Measurements from ENCODE around the gene ESRRA.
A peak's percentile ranks its signal among the peaks of the same experiment; 100 is the strongest.
"Not testable (repeated sequence)": the region's sequence is repeated elsewhere in the genome, so short reads cannot be mapped to it uniquely, and the experiment has no call there.

ESRRA gene

DNA sequence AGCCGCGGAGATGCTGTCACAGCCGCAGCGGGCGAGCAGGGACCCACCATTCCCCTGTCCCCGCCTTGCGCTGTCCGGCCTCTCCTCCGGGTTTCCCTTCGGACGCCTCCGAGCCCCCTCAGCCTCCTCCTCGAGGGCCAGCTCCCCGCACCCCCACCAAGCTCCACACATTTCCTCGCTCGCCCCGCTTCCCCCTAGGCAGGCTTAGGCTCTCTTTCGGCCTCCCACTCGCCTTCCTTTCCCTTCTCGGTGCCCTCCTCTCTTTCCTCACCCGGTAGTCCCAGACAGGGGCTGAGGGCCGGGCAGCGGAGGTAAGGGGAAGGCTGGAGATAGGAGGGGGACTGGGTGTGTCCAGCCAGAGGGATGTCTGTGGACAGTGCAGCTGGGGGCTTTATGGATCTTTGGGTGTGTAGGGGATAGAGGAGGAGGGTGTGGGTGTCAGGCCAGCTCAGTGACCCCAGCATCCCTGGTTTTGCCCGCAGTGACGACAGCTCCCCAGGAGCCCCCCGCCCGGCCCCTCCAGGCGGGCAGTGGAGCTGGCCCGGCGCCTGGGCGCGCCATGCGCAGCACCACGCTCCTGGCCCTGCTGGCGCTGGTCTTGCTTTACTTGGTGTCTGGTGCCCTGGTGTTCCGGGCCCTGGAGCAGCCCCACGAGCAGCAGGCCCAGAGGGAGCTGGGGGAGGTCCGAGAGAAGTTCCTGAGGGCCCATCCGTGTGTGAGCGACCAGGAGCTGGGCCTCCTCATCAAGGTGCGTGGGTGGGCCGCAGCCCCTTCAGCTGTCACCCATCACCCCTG, 12.7 kb upstream of the ESRRA start:
- no peak for DNase-seq (ENCODE audit: low read depth)

DNA sequence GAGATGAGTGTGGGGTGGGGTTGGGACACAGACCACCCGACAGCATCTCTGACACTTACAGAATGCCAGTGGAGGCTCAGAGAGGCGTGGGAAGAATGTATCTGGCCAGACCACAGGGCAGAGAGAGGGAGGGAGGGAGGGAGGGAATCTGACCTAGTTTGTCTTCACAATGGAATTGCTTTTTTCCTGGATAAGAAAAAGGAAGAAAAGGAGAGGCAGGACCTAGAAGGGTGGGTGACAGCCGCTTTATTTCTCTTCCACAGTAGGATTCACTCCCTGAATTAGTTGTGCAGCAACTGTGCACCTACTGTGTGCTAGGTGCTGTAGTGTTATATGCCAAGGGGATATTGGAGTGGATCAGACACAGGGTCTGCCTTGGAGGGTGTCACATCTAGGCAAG, 10.6 kb upstream of the ESRRA start:
- no peak for DNase-seq (ENCODE audit: low read depth)

DNA sequence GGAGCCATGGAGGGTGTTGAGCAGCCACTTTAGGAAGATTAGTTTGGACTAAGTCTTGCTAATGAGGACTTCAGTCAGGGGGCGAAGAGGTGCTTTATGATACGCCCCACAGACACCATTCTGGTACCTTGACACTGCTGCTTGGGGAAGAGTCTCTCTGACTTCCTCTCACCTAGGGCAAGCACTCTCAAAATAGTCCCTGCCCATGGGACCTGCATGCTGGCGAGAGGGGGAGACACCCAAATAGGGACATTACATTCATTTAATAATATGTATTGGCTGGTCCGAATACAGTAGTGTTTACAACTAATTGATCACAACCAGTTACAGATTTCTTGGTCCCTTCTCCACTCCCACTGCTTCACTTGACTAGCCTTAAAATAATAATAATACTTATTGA, 9.6 kb upstream of the ESRRA start:
- no peak for DNase-seq (ENCODE audit: low read depth)

DNA sequence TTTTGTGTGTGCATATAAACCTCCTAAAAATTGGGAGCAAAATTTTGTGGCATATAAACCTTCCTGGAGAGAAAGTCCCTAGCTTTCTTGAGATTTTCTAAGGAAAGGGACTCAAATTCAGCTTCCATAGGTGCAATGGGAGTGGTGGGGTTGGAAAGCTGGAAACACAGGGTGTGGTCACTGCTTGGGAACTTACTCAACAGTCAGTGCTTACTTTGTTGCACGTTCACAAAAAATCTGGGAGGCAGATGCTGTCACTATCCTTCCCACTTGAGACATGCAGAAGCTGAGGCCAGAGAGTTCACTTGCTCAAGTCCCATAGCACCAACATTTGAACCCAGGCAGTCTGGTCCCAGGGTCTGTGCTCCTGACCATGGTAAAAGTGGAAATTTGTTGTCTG, 9.1 kb upstream of the ESRRA start:
- DNase-seq (ENCODE audit: low read depth): no peak

DNA sequence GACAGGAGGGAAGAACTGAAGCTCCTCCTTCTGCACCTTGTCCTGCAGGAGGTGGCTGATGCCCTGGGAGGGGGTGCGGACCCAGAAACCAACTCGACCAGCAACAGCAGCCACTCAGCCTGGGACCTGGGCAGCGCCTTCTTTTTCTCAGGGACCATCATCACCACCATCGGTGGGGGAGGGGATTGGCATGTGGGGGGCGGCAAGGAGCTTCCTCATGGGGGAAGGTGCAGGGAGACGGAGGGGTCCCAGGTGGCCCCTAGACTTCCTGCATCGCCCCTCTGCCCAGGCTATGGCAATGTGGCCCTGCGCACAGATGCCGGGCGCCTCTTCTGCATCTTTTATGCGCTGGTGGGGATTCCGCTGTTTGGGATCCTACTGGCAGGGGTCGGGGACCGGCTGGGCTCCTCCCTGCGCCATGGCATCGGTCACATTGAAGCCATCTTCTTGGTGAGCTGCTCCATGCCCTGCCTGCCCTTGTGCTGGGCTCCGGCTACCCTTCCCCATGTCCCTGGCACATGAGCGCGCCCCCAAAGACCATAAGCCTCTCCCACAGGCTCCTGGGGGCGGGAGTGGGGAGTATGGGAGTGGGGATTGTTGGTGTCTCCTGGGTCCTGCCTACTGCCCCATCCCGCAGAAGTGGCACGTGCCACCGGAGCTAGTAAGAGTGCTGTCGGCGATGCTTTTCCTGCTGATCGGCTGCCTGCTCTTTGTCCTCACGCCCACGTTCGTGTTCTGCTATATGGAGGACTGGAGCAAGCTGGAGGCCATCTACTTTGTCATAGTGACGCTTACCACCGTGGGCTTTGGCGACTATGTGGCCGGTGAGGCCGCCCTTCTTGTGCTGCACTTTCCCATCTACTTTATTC, 8.3 kb upstream of the ESRRA start:
- no peak for DNase-seq (ENCODE audit: low read depth)

DNA sequence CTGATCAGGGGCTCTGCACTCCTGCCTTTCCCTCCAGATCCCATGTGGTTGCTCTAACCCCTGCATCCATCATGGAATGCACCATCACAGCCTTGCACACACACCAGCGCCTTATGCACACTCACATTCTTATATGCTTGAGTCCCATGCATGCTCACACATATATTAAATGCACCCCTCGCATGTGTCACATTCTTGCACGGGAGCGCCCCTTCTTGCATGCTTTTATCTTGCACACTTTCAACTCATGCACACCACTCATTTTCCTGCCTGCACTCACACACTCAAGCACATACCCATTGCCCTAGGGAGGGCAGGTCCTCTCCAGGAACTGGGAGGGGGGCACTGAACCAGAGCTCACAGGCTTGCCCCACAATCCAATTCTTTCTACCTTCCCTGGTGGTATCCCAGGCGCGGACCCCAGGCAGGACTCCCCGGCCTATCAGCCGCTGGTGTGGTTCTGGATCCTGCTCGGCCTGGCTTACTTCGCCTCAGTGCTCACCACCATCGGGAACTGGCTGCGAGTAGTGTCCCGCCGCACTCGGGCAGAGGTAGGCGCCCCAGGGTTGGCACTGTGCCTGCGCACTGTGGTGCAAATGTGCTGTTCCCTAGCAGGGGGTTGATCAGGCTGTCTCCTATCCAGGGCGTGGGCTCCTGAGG, 7.5 kb upstream of the ESRRA start:
- DNase-seq (ENCODE audit: low read depth): no peak

DNA sequence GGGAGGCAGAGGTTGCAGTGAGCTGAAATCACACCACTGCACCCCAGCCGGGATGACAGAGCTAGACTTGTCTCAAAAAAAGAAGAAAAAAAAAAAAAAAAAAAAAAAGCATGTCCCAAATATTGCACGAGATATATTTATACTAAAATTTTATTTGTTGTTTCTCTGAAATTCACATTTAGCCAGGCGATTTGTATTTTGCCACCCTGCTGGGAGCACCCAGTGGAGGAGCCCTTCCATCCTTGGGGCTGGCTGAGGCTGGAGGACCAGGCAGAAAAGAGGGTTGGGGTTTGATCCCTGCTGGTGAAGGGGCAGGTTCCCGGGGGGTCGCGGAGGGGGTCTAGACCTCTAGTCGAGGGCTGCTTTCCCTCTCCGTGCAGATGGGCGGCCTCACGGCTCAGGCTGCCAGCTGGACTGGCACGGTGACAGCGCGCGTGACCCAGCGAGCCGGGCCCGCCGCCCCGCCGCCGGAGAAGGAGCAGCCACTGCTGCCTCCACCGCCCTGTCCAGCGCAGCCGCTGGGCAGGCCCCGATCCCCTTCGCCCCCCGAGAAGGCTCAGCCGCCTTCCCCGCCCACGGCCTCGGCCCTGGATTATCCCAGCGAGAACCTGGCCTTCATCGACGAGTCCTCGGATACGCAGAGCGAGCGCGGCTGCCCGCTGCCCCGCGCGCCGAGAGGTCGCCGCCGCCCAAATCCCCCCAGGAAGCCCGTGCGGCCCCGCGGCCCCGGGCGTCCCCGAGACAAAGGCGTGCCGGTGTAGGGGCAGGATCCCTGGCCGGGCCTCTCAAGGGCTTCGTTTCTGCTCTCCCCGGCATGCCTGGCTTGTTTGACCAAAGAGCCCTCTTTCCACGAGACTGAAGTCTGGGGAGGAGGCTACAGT, 6.1 kb upstream of the ESRRA start:
- DNase-seq (ENCODE audit: low read depth): no peak

DNA sequence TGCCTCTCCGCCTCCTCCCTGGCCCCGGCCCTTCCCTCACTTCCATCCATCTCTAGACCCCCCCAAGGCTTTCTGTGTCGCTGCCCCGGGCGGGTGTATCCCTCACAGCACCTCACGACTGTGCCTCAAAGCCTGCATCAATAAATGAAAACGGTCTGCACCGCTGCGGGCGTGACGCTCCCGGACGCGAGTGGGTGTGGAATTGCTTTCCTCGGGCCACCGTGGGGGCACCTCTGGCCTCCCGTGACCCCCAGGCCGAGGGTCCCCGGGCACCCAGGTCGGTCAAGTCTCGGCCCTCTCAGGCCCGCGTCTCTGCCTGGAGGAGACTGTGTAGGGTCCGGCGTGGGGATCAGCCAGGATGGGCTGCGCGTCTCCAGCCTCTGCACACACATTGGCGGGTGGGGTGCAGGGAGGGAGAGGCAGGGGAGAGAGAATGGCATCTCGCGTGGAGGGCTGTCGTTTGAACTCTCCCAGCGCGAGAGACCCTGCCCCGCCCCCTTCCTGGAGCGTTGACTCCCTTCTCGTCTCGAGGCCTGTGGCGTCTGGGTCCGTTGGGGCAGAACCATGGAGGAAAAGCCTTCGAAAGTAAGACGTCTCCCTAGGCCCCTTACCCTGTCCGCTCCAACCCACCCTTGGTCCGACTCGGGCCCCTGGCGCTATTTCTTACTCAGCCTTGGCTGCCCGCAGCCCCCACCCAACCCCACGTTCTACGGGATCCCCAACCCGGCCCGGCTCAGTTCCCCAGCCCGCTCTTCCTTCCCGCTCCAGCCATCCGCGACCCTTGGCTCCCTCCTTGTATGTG, 5.3 kb upstream of the ESRRA start, which contains the start of gene CATSPERZ:
Gene CATSPERZ, plus strand, starts transcription at position 512 of the 802 bp plus-strand sequence. Its CDS starts 53 bp downstream, at position 565.
- no peak for DNase-seq (ENCODE audit: low read depth)

DNA sequence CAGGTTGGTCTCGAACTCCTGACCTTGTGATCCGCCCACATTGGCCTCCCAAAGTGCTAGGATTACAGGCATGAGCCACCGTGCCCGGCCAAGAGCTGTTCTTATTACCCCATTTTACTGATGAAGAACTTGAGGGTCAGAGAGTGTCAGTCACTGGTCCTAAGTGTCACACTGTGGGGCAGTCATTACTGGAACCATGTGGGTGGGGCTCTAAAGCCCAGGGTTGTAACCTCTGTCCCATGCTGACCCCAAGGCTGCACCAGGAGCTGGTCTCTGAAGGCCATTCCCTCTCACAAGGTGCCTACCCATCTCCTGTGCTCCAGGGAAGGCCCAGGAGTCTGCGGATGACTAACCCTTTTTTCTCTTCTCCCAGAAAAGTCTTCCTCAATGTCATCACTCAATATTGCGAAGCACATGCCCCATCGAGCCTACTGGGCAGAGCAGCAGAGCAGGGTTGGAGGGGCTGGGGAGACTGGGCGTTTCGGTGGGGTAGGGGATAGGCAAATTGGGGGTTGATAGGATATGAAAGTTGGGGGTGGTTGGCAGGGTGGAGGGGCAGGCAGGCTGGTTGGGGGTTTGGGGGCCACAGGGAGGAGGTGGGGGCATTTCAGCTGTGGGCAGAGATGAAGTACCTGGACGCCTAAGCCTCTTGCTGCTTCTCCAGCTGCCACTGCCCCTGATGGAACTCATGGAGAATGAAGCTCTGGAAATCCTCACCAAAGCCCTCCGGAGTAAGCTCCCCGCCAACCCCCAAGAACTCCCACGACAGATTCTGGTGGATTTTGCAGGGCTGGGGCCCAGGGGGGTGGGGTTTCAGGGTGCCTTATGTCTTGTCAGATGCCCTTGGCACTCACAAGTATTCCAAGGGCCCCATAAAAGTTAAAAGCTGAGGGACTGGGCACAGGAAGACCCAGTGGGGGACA, 2.0 kb upstream of the ESRRA start:
- DNase-seq (ENCODE audit: low read depth): no peak

DNA sequence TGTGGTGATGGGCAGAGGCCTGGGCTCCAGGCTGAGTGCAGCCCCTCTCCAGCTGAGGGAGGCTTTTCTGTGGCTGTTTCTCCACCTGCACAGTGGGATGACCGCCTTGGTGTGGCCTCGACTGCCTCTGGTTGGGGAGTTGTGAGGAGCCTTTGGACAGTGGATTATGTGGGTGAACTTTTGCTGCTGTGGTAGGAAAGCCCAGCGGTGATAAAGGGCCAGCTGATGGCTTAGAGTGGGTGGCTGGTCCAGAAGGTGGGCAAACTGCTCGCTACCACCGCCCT, 1.4 kb upstream of the ESRRA start:
- no peak for DNase-seq (ENCODE audit: low read depth)

DNA sequence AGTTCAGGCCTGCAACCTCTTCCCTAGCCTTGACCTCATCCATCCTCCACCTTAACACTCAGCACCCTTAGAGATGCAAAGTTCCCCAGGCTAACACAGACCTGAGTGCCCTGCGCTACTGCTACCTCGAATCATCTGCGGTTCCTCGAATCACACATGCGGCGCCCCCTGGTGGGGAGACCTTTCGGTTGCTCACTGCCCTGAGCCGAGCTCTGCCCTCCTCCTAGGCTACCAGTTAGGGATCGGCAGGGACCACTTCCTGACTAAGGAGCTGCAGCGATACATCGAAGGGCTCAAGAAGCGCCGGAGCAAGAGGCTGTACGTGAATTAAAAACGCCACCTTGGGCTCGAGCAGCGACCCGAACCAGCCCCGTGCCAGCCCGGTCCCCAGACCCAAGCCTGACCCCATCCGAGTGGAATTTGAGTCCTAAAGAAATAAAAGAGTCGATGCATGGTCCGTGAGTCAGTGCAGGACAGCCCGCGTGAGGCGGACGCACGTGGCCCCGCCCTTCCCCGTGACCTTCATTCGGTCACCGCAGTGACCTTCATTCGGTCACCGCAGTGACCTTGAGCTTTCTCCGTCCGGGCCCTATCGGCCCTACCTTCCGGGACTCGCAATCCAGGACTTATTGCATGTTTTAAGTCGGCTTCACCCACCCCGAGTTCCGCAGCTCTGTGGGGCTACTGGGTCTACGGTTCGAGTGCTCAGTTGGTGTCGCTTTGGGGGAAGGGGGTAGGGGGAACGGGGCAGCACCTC, 830 bp upstream of the ESRRA start:
- DNase-seq (ENCODE audit: low read depth): peak; percentile 77

DNA sequence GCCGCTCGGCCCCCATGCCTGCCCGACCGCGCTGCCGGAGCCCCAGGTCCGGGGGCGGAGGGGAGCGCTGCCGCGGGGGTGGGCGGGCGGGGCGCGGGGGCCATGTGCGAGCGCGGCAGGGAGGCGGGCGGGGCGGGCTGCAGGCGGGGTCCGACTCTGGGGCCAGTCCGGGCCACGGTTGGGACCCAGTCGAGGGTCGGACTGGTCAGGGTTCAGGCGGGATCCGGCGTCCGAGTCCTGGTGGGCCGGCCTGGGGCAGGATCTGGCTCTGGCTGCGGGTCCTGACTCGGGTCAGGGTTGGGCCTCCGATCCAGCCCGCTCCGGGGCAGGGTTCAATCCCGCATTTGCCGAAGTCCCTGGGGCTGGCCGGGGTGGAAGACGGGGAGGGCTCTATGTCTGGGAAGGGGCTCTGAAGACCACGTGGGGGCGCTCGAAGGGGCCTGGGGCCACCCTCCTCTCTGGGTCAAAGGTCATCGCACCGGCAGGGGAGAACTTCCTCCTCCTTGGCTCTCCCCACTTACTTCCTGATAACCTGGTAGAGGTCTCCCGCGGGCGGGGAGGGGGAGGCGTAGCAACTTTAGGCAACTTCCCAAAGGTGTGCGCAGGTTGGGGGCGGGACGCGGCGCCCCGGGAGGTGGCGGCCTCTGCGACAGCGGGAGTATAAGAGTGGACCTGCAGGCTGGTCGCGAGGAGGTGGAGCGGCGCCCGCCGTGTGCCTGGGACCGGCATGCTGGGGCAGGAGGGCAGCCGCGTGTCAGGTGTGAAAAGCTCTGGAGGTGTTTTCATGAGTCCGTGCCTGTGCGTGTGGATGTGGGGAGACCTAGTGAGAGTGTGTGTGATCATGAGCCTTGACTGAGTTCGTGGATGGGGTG, 603 bp downstream of the ESRRA start:
- no peak for DNase-seq (ENCODE audit: low read depth)

DNA sequence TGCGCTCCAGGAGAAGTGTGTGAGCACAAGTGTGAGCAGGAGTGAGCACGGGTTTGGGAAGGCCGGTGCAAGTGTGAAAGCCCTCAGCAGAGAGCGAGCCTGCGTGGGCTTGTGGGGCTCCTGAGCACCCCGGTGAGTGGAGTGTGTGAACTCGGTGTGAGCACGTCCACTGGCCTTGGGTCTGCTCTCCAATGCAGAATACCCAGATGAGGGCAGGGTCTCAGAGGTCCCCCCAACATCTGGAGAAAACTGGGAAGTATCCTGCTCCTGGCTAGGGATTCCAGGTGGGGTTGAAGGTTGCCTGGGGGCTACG, 1.2 kb downstream of the ESRRA start:
- no peak for DNase-seq (ENCODE audit: low read depth)

DNA sequence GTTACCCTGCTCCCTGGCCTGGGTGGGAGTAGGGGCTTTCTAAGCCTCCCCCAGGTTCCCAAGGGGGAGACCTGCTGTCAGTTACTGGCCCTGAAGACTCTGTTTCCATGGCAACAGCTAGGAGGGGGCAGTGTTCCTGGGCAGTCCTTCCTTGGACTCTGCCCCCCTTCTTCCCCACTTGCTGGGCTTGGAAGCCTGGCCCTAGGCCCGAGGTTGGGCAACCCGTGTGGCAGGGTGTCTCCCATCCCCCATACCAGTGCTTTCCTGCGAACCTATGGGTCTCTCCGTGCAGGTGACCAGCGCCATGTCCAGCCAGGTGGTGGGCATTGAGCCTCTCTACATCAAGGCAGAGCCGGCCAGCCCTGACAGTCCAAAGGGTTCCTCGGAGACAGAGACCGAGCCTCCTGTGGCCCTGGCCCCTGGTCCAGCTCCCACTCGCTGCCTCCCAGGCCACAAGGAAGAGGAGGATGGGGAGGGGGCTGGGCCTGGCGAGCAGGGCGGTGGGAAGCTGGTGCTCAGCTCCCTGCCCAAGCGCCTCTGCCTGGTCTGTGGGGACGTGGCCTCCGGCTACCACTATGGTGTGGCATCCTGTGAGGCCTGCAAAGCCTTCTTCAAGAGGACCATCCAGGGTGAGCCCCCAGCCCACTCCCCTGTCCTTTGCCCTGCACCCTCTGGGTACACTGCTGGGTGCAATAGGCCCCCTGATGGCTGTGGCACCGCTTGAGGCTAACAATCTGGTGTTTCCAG, 1.7 kb downstream of the ESRRA start:
- DNase-seq (ENCODE audit: low read depth): no peak

DNA sequence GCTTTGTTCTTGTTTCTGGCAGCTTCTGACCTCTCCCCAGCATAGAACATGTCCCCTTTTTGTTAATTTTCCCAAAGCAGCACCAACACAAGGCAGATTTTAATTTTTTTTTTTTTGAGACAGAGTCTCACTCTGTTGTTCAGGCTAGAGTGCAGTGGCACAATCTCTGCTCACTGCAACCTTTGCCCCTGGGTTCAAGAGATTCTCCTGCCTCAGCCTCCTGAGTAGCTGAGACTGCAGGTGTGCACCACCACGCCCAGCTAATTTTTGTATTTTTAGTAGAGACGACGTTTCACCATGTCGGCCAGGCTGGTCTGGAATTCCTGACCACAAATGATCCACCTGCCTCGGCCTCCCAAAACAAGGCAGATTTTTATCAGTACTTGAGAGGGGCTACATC, 2.5 kb downstream of the ESRRA start:
- not testable (repeated sequence) for DNase-seq (ENCODE audit: low read depth)

DNA sequence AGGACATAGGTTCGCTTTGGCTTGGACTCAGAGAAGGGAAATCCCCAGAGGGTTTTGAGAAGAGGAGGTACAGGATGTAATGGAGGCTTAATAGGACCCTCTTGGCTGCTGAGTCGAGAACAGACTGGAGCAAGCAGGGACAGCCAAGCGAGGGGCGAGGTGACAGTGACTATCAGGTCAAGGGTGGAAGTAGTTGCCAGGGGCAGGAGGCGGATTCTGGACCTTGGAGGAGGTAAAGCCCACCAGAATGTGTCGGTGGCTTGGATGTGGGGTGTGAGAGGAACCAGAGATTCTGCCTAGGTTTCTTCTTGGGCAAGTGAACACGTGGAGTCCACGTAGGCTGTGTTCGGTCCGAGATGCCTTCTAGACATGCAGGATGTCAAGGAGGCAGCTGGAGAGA, 7.6 kb downstream of the ESRRA start:
- DNase-seq (ENCODE audit: low read depth): no peak

DNA sequence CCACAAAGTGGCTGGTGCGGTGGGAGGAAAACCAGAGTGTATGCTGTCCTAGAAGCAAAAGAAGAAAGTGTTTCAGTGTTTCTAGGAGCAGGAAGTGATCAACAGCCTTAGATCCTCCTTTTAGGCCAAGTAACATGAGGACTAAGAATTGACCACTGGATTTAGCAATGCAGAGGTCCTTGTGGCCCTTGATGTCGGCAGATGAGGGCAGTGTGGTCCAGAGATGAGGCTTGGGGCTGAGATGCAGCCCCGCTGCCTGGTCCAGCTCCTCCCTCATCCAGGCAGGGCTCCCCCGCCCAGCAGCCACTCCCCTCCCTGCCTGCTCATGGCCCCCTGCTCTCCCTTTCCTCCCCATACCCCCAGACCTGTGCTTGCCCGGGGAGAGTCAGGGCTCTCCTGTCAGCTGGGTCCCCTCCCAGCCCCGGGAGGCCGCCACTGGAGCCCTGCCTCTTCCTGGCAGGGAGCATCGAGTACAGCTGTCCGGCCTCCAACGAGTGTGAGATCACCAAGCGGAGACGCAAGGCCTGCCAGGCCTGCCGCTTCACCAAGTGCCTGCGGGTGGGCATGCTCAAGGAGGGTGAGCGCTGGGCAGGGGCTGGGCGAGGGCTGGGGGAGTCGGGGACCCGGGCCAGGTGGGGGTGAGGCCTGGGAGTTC, 8.3 kb downstream of the ESRRA start:
- DNase-seq (ENCODE audit: low read depth): no peak
